Astrocyte of the spinal cord (primary cell): Measurements from ENCODE around the gene DCST1.

Experiments used
- DNase-seq: peaks from one replicate; pipeline ENCODE4 v3.0.0; 2011; ENCODE audit warnings: low read depth, low spot score
- H3K4me3 ChIP-seq: 2 replicates; pipeline ENCODE4 v1.5.1; 2011; ENCODE audit warnings: low read depth, mild to moderate bottlenecking, low read length, moderate library complexity
- CTCF ChIP-seq: IDR thresholded peaks from 2 replicates; pipeline ENCODE4 v1.5.1; 2012; ENCODE audit warnings: low read depth, mild to moderate bottlenecking, low read length, inconsistent platforms
- in situ Hi-C: cut with HindIII; loops from 2 replicates; pipeline ENCODE4 v1.10.0; 2017; ENCODE audit warnings: low sequenced_read_pairs

DCST1 gene

GRCh38 chr1:155079210-155079486 lies 45.5 kb downstream of the DCST1 start:
- DNase-seq: no peak
- H3K4me3 ChIP-seq: peak overlapping the region; percentile 18
- in situ Hi-C loops: no loop called here
- TF ChIP-seq CTCF: no peak

DNA sequence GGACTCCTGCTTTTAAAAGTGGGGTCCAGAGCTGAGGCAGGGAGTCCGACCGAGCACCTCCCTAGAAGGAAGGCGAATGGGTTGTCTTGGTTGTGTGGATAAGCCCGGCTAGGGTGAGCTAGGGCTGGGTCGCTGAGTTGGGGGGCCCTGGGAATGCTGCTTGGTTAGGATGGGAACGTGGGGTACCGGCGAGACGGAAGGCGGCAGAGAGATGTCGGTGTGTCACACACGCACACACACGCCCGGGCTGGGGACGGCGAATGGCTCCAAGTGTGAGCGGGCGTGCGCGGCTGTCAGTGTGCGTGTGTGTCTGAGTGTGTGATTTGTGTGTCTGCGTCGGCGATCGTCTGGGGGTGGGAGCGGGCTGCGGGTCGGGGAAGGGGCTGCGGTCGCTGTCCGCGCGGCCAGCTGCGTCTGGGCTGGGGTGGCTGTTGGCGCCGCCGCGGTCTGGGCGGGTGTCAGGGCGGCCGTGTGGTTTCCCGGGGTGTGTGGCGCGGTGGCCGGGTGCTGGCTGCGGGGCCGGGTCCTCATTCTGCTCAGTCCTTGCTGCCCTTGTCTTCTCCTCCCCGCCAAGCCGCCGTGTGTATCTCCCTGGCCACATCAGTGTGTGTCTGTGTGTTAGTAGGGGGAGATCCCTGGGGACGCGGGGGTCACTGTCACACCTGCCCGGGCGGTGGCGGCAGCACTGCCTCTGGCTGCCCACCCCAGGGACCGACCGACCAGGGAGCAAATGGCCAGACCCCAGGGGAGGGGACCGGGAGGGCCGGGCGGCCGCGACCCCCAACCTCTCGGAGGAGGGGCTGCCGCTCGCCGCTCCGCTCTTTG lies 46.1 kb downstream of the DCST1 start:
- TF ChIP-seq CTCF: no peak
- DNase-seq: no peak
- in situ Hi-C loops: no loop called here
- H3K4me3 ChIP-seq: no peak overlapping the region

DNA sequence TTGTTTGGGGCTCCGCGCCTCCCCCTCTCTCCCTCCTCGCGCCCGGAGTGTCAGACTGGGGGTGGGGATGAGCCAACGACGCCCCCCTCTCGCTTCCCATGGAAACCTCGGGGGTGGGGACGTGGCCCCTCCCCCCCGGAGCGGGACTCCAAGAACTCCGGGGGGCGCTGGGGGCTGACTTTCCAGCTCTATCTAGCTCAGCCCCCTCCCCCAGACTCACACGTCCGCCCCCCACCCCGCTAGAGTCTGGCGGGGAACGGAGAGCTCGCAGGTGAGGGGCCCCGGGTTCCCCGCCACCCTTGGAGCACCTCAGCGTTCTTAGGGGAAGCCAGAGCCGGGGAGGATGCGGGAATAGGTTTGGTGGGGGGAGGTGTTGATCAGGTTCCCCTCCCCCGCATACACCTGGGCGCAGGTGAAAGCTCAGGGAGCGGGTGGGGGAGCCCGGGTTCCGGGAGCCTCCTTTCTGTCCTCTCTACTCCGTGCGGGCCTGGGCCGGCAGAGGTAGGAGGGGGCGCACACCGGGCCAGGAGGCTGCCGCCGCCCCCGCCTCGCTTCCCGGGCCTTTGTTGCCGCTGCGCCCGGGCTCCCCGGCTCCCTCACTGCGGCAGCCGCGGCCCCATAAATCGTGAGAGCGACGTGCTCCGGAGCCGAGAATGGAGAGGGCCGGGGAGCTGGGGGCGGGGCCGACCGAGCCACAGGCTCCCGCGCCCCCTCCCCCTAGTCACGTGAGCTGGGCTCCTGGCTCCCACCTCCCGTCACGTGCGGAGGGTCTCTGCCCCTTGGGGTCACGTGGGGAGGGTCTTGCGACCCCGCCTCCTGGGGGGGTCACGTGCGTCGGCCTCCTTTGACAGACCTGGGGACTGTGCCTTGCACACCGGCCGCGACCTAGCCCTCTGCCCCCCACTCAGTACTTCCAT lies 46.9 kb downstream of the DCST1 start:
- in situ Hi-C loops: no loop called here
- no peak for TF ChIP-seq CTCF
- H3K4me3 ChIP-seq: no peak overlapping the region
- DNase-seq: no peak

DNA sequence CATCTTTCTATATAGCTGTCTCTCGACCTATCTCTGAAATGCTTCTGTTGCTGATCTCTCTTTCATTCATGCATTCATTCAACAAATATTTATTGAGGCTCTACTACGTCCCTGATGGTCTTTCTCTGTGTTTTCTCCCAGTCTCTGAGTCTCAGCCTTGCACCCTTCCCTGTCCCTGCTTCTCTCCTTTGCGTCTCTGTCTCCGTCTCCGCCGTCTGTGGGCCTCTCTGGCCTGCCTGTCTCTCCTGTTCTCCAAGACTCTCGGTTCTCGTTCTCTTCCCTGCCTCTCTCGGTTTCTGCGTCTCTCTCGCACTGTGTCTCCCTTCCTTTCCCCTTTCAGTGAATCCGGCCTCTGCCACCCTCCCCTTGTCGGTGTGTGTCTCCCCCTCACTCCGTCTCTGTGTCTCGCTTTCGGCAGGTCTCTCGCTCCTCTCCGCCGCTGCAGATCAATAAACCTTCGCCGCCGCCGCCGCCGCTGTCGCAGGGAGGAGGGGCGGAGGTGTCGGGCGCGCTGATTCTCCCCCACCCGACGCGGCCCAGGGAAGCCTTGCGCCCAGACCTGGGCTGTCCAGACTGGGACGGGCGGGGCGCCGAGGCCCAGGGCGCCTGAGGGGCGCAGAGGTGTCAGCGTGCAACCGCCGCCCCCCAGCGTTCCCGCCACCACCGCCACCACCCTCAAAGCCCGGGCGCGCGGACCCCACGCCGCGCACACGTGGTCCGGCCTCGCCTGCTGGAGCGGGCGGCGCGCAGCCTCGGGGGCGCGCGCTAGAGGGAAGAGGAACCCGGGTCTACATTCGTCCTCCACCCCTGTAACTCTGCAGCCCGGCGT lies 48.1 kb downstream of the DCST1 start:
- no peak overlapping the region for H3K4me3 ChIP-seq
- in situ Hi-C loops: no loop called here
- DNase-seq: no peak
- TF ChIP-seq CTCF: no peak

- H3K4me3 ChIP-seq: no peak overlapping the region
- TF ChIP-seq CTCF: no peak
- DNase-seq: no peak
- in situ Hi-C loops: no loop called here
These were observed 48.9 kb downstream of the DCST1 start for GRCh38 chr1:155082301-155083051.

- no peak for DNase-seq
- no peak overlapping the region for H3K4me3 ChIP-seq
- TF ChIP-seq CTCF: no peak
- in situ Hi-C loops: no loop called here
These were observed 49.5 kb downstream of the DCST1 start for GRCh38 chr1:155083052-155083541.
